HL-60 (cell line): ENCODE measurements around the gene CD22.

ENCODE experiments used
- DNase-seq, 2 experiments: peaks; one replicate each; pipeline ENCODE4 v3.0.0-alpha.2; 2010 to 2020; ENCODE audit warnings: low read depth in 1 of 2, low spot score in 1 of 2
- H3K27ac ChIP-seq: fragments of 250-450 bp; sonication (Bioruptor Pico); replicated peaks from 2 replicates; pipeline ENCODE4 v1.5.1; 2020; ENCODE audit warnings: mild to moderate bottlenecking, moderate library complexity
- H3K27me3 ChIP-seq: fragments of 250-450 bp; sonication (Bioruptor Pico); 2 replicates; pipeline ENCODE4 v1.5.1; 2021; ENCODE audit warnings: mild to moderate bottlenecking, moderate library complexity; ENCODE audit not compliant: insufficient read depth, poor library complexity, severe bottlenecking
- H3K4me3 ChIP-seq: replicated peaks from 2 replicates; pipeline ENCODE4 v1.5.1; 2011; ENCODE audit warnings: mild to moderate bottlenecking, control low read depth, low read length; ENCODE audit not compliant: insufficient read depth
- GABPA ChIP-seq: IDR thresholded peaks from 2 replicates; pipeline ENCODE4 v1.6.1; 2012; ENCODE audit warnings: low read depth
- POLR2AphosphoS5 ChIP-seq: IDR thresholded peaks from 2 replicates; pipeline ENCODE4 v1.6.1; 2012; ENCODE audit warnings: low read depth
- SPI1 ChIP-seq: IDR thresholded peaks from 2 replicates; pipeline ENCODE4 v1.6.1; 2012; ENCODE audit warnings: low read depth, mild to moderate bottlenecking, borderline replicate concordance
- TF ChIP-seq, protein P1 (sequence below): IDR thresholded peaks from one replicate; pipeline ENCODE4 v1.5.1; 2011; ENCODE audit warnings: low read length, control low read depth, inconsistent platforms; ENCODE audit not compliant: insufficient read depth
- TF ChIP-seq, protein P2 (sequence below): IDR thresholded peaks from 2 replicates; pipeline ENCODE4 v1.6.1; 2012; ENCODE audit warnings: low read depth; ENCODE audit not compliant: insufficient replicate concordance

CD22 gene

DNA sequence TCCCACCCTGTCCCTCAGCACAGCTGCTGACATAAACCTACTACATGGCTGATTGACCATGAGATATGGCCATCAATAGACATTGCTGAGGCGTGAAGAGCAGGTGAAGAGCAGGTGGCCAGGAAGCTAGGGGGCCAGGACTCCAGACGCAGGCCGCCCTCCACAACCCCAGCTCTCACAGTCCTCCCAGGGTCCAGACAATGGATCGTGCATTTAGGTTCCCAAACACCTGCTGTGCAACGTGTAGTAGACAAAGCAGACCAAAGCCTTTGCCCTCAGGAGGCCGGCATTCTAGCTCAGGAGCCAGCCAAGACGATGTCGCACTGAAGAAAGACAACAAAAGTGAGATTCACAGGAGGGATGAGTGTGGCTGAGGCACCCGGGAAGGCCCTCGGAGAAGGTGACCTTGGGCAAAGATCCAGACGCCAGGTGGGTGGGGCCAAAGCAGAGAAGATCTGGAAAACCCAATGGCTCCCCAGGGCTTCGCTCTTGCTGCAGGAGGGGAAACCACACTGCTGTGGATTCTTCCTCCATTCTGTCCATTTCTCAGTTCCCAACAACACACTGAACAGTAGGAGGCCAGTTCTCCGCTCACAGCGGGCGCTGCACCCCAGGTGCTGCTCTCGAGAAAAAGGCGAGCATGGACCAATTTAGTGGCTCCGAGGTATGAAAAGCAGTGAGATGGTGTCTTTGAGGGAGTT lies 20.1 kb downstream of the CD22 start:
- Histone ChIP-seq H3K27ac (no peak overlapping the region), H3K27me3 (peaks cover 5% of the 10 kb centered on the region), H3K4me3 (no peak overlapping the region)
- TF ChIP-seq POLR2AphosphoS5 = no peak
- TF ChIP-seq, protein P1, sequence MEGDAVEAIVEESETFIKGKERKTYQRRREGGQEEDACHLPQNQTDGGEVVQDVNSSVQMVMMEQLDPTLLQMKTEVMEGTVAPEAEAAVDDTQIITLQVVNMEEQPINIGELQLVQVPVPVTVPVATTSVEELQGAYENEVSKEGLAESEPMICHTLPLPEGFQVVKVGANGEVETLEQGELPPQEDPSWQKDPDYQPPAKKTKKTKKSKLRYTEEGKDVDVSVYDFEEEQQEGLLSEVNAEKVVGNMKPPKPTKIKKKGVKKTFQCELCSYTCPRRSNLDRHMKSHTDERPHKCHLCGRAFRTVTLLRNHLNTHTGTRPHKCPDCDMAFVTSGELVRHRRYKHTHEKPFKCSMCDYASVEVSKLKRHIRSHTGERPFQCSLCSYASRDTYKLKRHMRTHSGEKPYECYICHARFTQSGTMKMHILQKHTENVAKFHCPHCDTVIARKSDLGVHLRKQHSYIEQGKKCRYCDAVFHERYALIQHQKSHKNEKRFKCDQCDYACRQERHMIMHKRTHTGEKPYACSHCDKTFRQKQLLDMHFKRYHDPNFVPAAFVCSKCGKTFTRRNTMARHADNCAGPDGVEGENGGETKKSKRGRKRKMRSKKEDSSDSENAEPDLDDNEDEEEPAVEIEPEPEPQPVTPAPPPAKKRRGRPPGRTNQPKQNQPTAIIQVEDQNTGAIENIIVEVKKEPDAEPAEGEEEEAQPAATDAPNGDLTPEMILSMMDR = no peak
- TF ChIP-seq, protein P2, sequence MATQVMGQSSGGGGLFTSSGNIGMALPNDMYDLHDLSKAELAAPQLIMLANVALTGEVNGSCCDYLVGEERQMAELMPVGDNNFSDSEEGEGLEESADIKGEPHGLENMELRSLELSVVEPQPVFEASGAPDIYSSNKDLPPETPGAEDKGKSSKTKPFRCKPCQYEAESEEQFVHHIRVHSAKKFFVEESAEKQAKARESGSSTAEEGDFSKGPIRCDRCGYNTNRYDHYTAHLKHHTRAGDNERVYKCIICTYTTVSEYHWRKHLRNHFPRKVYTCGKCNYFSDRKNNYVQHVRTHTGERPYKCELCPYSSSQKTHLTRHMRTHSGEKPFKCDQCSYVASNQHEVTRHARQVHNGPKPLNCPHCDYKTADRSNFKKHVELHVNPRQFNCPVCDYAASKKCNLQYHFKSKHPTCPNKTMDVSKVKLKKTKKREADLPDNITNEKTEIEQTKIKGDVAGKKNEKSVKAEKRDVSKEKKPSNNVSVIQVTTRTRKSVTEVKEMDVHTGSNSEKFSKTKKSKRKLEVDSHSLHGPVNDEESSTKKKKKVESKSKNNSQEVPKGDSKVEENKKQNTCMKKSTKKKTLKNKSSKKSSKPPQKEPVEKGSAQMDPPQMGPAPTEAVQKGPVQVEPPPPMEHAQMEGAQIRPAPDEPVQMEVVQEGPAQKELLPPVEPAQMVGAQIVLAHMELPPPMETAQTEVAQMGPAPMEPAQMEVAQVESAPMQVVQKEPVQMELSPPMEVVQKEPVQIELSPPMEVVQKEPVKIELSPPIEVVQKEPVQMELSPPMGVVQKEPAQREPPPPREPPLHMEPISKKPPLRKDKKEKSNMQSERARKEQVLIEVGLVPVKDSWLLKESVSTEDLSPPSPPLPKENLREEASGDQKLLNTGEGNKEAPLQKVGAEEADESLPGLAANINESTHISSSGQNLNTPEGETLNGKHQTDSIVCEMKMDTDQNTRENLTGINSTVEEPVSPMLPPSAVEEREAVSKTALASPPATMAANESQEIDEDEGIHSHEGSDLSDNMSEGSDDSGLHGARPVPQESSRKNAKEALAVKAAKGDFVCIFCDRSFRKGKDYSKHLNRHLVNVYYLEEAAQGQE = no peak
- no peak for TF ChIP-seq SPI1
- no peak for TF ChIP-seq GABPA
- no peak for DNase-seq

DNA sequence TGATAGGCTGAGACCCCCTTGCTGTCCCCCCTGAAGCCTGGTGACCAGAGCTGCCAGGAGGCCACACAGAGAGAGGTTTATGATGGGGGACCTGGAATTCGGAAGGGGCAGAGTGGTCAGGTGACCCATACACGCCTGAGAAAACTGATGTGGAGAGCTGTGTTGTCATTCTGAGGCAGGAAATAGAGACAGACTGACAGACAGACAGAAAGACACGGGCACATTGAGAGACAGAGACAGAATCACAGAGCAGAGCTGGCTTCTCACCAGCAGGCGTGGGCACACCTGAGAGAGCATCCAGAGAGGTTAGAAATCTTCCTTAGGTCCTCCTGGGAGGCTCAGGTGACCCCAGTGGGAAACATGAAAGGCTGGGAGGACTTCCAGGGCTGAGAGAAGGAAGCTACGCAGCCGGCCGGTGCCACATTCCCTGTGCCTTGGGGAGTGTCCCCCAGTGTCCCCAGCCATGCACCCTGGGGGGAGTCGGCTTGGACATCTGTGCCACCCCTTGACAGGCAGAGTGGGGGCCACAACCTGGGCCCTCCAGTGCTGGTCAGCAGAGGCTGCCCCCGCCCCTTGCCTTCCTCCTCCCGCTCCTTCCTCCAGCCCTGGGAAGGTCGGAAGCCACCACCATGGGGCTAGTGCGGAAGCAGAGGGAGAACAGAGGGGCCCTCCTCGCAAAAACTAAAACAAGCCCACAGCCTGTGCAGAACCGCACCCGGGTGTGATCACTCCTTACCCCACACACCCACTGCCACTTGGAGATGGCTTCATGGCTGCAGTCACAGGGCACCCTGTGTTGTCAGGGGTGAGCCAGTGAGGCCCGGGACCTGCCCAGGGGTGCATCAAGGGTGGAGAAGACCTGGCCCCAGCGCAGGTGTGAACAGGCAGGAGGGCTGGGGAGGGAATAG lies 20.9 kb downstream of the CD22 start:
- TF ChIP-seq, protein P1 = no peak
- TF ChIP-seq GABPA (no peak), POLR2AphosphoS5 (no peak), SPI1 (no peak)
- TF ChIP-seq, protein P2 = no peak
- no peak overlapping the region for H3K27ac ChIP-seq
- DNase-seq = no peak
- peaks cover 5% of the 10 kb centered on the region for H3K27me3 ChIP-seq
- no peak overlapping the region for H3K4me3 ChIP-seq

DNA sequence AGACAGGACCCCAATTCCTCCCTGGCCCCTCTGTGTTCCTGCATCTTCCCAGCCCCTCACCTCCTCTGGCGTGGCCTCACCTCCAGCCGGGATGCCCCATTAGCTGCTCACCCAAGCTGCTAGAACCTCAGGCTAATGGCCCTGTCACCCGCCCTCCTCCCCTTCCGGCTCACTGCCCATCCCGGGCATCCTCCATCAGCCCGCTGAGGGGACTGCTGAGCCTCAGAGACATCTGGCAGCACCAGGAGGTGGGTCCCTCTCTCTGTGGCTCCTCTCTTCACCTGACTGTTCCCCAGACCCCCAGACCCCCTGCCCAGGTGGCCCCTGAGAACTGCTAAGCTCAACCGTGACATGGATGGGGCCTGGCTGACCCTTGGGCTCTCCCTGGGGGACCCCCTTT lies 21.6 kb downstream of the CD22 start:
- H3K27me3 ChIP-seq = peaks cover 5% of the 10 kb centered on the region
- no peak for TF ChIP-seq POLR2AphosphoS5
- TF ChIP-seq, protein P2 = no peak
- TF ChIP-seq SPI1 = no peak
- TF ChIP-seq, protein P1 = no peak
- no peak for TF ChIP-seq GABPA
- DNase-seq = no peak
- H3K27ac ChIP-seq = no peak overlapping the region
- H3K4me3 ChIP-seq = no peak overlapping the region
